Myocyte (in vitro differentiated cells): ENCODE measurements around the gene KCTD11. TPM values are rescaled to one million over a fixed set of nuclear protein-coding genes. Genes with fewer than 3 reads are reported as not detected.
"Not testable (repeated sequence)": the region's sequence is repeated elsewhere in the genome, so short reads cannot be mapped to it uniquely, and the experiment has no call there.

ENCODE experiments used
- DNase-seq: peaks from one replicate; pipeline ENCODE4 v3.0.0-alpha.2; 2012; ENCODE audit warnings: low read depth
- total RNA-seq: library from RNA; depleted of rRNA; stranded (reverse); fragments of >200 nt; gene quantifications from 2 replicates; pipeline ENCODE4 v1.2.3, GENCODE V29; 2014

KCTD11 gene
- total RNA-seq, 1 donor from 2014 or later, result 10.0 TPM

DNA sequence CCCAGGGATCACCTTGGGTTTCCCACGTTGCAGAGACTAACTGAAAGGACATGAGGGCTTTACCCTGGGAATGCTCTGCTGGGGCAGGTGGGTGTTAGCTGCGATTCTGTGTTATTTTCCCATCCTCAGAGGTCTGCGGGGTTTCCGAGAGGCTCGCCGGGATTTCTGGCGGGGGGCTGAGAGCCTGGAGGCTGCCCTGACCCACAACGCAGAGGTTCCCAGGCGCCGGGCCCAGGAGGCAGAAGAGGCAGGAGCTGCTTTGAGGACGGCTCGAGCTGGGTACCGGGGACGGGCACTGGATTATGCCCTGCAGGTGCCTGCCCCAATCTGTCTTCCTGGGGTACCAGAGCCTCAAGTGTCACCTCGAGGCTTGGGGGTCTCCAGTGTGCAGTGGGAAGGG is 8.7 kb upstream of the KCTD11 start:
- no peak for DNase-seq

DNA sequence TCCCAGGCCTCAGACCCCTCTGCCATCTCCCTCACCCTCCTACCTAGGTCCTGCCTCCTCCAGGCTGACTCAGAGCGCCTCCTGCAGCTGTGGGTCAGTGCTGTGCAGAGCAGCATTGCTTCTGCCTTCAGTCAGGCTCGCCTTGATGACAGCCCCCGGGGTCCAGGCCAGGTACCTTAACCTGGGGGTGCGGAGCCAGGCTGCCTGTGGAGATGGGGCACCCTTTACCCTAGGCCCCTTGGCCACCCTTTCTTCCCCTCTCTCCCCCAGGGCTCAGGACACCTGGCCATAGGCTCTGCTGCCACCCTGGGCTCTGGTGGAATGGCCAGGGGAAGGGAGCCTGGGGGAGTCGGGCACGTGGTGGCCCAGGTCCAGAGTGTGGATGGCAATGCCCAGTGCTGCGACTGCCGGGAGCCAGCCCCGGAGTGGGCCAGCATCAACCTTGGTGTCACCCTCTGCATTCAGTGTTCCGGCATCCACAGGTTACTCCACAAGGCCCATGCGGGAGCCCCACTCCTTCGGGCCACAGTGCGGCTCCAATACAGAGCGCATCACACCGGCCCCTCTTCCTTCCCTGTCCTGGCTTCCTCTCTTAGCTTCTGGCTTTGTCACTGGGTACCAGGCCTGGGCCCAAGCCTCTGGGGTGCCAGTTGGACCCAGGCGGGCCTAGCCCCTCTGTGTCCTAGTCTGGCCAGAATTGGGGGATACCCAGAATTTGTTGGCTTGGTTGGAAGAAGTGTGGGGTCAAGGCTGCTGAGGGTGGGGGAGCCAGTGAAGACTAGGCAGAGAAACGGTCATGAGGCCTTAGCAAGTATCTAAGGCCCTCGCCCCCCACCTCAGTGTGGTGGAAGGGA is 5.0 kb upstream of the KCTD11 start:
- no peak for DNase-seq

DNA sequence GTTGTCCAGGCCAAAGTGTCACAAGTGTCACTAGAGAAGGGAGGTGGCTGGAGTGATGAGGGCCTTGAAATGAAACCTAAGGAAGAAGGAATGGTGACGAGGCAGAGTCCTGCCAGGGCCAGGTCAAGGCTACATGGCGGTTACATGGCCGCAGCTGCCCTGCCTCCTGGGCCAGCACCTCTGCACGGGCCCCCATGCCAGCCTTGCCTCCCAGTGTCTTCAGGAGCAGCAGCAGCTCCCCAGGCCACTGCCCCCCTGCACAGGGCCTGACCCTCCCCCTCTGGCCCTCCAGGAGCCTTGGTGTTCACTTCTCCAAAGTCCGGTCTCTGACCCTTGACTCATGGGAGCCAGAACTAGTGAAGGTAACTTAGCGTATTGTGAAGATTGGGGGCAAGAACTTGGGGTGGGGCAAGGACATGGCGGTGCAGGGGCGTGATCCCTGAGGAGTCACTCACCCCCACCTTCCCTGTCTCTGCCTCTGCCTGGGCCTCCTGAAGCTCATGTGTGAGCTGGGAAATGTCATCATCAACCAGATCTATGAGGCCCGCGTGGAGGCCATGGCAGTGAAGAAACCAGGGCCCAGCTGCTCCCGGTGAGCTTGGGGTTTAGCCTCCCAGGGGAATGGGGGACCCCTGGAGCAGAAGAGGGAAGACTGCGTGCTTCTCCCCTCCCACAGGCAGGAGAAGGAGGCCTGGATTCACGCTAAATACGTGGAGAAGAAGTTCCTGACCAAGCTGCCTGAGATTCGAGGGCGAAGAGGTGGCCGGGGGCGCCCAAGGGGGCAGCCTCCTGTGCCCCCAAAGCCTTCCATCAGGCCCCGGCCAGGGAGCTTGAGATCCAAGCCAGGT is 4.1 kb upstream of the KCTD11 start:
- DNase-seq, result no peak

DNA sequence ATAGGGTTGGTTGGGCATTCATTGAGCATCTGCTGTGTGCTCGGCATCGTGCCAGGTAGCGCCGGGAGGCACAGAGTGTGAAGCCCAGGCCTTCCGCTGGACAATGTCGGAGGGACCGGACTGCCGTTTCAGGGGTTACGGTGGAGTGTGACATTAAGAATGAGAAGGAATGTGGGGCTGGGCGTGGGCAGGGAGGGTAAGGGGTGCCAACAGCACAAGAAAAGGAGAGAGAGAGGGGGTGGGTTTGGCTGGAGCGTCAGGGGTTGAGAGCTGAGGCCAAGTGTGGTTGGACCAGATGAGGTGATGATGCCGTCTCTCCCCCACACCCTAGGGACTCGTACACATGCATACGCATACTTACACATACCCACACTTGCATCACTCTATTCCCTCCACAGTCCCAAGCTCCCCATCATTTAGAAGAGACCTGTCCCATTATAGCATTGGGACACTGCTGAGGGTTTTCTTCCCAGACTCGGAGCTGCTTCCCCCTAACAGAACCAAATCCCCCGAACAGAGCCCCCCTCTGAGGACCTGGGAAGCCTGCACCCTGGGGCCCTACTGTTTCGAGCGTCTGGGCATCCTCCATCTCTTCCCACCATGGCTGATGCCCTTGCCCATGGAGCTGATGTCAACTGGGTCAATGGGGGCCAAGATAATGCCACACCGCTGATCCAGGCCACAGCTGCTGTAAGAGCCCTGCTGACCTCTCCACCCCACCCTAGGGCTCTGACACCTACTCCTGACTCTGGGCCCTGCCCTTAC is 3.3 kb upstream of the KCTD11 start:
- DNase-seq, result no peak

DNA sequence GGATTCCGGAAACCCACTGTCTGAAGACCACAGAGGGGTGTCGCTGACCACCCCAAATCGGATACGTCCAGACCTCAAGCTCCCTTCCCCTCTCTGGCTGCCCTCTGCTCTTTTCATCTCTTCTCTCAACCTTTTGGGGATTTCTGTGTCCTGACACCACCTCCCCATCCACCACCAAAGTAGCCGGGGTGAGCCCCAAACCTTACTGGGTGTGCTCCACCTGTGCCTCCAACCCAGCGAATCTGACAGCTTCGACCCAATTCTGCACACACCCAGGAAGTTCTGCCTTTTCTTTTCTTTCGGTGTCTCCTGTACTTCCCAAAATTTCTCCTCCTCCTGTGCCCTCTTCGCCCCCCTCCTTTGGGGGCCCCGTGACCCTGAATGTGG is 534 bp downstream of the KCTD11 start:
- no peak for DNase-seq

DNA sequence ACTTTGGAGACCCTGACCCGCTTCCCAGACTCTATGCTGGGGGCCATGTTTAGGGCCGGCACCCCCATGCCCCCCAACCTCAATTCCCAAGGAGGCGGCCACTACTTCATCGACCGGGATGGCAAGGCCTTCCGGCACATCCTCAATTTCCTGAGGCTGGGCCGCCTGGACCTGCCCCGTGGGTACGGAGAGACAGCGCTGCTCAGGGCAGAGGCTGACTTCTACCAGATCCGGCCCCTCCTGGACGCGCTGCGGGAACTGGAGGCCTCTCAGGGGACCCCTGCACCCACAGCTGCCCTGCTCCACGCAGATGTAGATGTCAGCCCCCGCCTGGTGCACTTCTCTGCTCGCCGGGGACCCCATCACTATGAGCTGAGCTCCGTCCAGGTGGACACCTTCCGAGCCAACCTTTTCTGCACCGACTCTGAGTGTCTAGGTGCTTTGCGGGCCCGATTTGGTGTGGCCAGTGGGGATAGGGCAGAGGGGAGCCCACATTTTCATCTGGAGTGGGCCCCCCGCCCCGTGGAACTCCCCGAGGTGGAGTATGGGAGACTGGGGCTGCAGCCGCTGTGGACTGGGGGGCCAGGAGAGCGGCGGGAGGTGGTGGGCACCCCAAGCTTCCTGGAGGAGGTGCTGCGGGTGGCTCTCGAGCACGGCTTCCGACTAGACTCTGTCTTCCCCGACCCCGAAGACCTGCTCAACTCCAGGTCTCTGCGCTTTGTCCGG is 1.1 kb downstream of the KCTD11 start:
- no peak for DNase-seq

DNA sequence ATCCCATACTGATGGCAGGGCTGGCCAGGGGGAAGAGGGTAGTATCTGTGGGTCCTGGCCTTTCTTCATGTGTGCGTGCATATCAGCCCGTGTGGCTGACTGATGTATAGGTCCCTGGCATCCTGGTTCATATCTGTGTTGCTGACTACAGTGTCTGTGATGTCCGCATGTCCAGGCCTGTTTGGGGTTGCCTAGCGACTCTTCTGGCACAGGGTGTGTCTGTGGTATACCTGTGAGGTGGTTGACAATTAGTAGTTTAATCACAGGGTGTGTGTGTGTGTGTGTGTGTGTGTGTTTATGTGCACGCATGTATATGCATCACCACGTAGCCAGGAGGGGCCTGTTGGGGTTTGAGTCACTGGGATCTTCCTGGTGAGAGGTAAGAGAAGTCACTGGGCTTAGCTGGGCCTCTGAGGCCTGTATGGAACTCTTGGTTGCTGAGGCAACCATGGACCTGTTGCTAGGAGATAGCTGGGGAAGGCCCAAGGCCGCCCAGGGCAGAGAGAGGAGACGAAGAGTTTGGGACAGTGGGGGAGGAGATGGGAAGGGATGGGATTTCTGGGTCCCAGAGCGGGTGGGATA is 2.4 kb downstream of the KCTD11 start:
- DNase-seq, result no peak

DNA sequence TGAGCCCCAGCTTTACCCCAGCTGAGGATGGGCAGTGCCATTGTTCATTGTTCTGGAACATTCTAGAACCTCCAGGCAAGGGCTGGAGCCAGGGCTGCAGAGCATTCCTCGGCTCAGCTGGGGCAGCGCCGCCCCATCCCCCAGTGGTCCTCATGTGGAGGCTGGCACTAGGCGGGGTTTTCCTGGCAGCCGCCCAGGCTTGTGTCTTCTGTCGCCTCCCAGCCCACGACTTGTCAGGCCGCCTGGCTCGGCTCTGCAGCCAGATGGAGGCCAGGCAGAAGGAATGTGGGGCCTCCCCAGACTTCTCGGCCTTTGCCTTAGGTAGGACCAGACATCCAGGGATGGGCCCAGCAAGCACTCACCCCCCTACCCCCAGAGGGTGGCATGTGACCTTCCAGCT is 3.1 kb downstream of the KCTD11 start, which contains the start of gene TMEM95:
Gene TMEM95, plus strand, starts transcription at position 104 of the 400 bp plus-strand sequence. Its CDS starts 49 bp downstream, at position 153.
- DNase-seq, result peak; percentile 70

DNA sequence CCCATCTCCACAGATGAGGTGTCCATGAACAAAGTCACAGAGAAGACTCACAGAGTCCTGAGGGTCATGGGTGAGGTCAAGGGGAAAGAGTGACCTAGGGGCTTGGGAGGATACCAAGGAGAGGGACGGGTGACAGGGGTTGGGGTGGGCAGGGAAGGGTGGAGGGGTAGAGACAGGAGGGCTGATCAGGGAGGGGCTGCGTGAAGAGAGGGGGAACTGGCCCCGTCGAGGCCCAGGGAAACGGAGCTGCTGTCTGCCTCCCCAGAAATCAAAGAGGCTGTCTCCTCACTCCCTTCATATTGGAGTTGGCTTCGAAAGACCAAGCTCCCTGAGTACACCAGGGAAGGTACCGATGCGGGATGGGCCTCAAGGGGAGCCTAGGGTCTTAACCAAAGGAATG is 3.6 kb downstream of the KCTD11 start:
- no peak for DNase-seq

DNA sequence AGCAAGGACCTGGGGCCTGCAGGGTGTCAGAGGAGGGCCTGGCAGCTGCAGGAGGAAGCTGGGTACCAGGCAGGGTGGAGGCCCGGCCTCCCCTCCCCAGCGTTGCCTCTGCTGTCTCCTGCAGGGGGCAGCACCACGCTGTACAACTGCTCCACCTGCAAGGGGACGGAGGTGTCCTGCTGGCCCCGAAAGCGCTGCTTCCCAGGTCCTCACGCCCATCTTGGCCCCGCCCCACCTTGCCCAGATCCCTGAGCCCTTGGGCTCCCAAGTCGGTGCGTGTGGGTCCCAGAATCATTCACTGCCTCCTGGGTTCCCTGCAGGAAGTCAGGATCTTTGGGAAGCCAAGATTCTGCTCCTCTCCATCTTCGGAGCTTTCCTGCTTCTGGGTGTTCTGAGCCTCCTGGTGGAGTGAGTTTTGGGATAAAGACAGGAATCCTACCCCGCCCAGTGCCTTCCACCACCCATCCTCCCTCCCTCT is 4.1 kb downstream of the KCTD11 start:
- DNase-seq, result peak; percentile 57

DNA sequence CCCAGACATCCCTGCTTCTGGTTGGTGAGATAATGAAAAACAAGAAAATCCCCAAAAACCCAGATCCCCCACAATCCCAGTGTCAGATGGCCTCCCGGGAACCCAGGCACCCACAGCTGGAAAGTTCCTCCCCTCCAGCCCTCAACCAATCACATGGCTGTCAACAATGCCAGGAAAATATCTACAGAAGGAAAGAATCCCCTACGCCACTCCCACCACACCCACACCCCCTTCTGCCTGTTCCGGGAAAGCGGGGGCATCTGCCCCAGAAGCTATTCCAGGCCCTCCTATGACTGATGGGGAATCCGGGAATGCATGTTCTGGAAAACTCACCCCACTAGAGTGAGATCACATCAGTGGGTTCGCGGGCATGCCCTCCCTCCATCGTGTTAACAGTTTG is 4.8 kb downstream of the KCTD11 start:
- DNase-seq, result no peak

DNA sequence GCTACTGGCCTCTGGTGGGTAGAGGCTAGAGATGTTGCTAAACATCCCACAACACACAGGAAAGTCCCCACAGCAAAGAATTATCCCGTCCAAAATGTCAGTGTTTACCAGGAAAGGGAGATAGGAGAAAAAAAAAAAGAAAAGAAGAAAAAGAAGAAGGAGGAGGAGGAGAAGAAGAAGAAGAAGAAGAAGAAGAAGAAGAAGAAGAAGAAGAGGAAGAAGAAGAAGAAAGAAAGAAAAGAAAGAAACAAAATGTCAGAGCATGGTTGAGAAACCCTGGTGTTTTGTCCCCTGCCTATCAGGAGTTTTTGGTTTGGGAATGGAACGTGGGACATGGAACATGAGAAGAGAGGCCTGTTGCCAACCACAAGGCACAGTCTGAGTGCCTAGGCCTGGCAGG is 5.4 kb downstream of the KCTD11 start:
- DNase-seq, result no peak

DNA sequence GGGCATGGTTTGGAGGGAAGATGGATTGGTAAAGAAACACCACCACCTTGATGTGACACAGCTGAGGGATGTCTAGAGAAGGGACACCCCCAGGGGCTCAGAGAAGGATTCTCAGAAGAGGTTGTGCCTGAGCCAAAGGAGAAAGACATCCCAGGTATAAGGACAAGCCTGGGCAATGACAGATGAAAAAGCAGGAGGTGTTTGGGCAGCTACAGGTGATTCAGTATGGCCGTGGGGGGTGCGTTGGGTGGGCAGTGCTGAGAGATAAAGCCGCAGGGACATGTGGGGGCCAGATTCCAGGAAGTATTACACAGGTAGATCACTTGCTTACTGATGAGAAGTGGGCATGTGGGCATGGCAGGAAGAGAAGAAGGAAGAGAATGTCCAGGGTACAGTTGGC is 9.9 kb downstream of the KCTD11 start:
- no peak for DNase-seq

DNA sequence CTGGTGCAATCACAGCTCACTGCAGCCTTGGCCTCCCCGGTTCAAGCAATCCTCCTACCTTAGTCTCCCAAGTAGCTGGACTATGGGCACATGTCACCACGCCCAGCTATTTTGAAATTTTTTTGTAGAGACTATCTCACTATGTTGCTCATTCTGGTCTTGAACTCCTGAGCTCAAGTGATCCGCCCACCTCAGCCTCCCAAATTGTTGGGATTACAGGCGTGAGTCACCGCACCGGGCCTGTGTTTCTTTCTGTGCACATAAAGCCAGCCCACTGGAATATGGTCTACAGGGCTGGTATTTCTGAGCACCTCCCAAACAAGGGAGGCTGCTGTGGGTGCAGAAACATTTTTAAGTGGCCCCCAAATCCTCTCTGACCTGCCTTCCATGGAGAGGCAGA is 11.3 kb downstream of the KCTD11 start:
- no peak for DNase-seq

DNA sequence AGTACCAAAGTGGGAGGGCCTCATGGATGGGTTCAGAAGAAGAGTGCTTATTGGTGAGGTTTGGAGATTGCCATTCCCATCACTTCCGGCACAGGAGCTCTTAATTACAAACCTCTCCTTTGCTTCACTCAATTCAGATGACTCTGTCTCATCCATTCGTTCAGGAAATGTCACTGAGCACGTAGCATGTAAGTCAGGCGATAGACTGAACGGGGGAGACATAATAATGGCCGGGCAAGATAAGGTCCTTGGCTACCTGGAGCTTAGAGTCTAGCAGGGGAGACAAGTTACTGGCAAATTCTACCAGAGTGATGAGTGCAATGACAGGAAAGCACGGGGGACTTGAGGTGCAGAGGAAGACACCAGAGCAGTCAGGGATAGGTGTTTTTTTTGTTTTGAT is 14.0 kb downstream of the KCTD11 start:
- DNase-seq, result not testable (repeated sequence)

DNA sequence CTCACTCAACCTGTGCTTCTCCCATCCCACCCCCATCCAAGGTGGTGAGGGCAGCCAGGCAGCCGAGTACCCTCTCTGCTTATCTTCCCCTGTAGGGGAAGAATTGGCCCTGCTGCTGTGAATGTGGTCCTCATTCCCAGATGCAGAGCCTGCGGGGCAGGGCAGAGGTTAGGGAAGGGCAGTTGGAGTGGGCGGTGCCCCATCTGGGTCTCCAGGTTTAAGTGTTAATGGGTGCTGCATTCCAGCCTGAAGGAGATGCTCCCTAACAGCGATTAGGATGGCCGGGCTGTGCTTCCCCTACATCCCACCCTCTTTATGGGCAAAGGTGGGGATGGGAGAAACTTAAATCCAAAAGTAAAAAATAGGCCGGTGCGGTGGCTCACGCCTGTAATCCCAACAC is 15.1 kb downstream of the KCTD11 start:
- no peak for DNase-seq

DNA sequence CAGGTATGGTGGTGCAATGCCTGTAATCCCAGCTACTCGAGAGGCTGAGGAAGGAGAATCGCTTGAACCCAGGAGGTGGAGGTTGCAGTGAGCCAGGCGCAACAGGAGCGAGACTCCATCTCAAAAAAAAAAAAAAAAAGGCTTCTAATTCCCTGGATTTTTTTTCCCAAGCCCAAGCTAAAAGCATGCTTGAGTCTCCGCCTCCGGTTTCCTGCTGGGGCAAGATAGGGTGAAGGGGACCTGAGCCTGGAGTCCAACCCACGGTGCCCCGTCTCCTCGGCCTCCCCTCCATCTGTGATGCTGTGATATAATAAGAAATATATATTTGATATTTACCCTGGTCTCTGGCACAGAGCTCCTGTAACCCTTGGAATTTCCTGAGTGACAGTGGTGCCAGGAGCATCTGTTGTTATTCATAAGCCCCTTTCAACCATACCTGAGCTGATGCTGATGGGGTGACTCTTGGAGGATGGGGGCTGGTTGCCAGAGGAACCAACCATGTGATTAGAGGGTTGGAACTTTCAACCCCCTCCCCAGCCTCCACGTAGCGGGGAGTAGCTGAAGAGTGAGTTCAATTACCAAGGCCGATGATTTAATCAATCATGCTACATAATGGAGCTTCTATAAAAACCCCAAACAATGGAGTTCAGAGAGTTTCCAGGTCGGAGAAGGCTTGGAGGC is 16.1 kb downstream of the KCTD11 start:
- no peak for DNase-seq

DNA sequence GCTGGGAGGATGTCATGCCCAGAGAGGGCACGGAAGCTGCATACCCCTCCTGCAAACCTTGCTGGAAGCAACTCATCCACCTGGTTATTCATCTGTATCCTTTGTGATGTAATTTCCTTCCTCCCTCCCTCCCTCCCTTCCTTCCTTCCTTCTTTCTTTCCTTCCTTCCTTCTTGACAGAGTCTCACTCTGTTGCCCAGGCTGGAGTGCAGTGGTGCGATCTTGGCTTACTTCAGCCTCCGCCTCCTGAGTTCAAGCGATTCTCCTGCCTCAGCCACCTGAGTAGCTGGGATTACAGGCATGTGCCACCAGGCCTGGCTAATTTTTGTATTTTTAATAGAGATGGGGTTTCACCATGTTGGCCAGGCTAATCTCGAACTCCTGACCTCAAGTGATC is 16.6 kb downstream of the KCTD11 start:
- not testable (repeated sequence) for DNase-seq

DNA sequence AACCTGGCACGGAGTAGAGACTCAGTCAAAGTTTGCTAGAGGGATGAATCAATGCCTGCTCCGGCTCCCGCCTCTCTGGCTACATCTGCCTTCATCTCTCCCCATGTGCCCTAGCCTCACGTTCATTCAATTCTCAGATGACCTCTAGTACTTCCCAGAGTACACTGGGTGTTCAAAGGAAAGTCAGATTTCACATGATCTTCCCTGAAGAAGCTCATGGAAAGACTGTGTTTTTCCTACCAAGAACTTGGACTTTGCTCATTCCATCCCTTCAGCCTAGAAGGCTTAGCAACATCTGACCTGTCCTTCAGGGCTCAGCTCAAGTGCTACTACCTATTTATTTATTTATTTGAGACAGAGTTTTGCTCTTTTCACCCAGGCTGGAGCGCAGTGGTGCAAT is 17.9 kb downstream of the KCTD11 start:
- DNase-seq, result no peak

DNA sequence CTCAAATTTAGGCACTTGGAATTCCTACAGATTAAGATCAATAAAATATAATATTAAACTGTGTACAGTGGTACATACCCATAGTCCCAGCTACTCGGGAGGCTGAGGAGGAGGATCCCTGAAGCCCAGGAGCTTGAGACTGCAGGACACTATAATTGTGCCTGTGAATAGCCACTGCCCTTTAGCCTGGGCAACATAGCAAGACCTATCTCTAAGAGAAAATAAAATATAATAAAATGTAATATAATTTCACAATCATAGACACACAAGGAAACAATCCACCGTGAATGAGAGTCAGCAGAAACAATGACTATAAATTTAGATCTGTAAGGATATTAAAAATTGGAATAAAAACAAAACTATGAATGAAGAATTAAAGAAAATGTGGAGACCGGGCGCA is 18.9 kb downstream of the KCTD11 start:
- DNase-seq, result no peak
